Stimulated activated CD8-positive, alpha-beta memory T cell treated with anti-CD3 and anti-CD28 coated beads, Interleukin-4, amount 100 ng/mL, for 24 hours (primary cell): ENCODE measurements around the gene WARS2.

Experiments
- DNase-seq: peaks from one replicate; pipeline ENCODE4 v3.0.0-alpha.2; 2020; ENCODE audit warnings: low read depth

Gene WARS2

GRCh38 chr1:119015547-119015946, 124.9 kb downstream of the WARS2 start:
- no peak for DNase-seq

- DNase-seq = no peak
Observed at GRCh38 chr1:119012383-119012782, 128.1 kb downstream of the WARS2 start.

- no peak for DNase-seq
Observed at GRCh38 chr1:119011706-119012105, 128.7 kb downstream of the WARS2 start.

GRCh38 chr1:119011116-119011515, 129.3 kb downstream of the WARS2 start:
- no peak for DNase-seq

GRCh38 chr1:119010201-119010600, 130.3 kb downstream of the WARS2 start:
- no peak for DNase-seq

GRCh38 chr1:119009312-119009655, 131.2 kb downstream of the WARS2 start:
- no peak for DNase-seq

GRCh38 chr1:119008483-119009311, 131.8 kb downstream of the WARS2 start:
- DNase-seq = no peak

- DNase-seq = no peak
Observed at GRCh38 chr1:119007670-119008482, 132.6 kb downstream of the WARS2 start.

GRCh38 chr1:119007339-119007669, 133.1 kb downstream of the WARS2 start:
- no peak for DNase-seq

GRCh38 chr1:119006406-119007279, 133.8 kb downstream of the WARS2 start:
- no peak for DNase-seq

GRCh38 chr1:119005724-119006405, 134.6 kb downstream of the WARS2 start:
- no peak for DNase-seq

GRCh38 chr1:119004781-119005180, 135.7 kb downstream of the WARS2 start:
- DNase-seq = no peak

- DNase-seq = no peak
Observed at GRCh38 chr1:119004129-119004527, 136.3 kb downstream of the WARS2 start.

GRCh38 chr1:119003413-119004128, 136.9 kb downstream of the WARS2 start:
- DNase-seq = no peak

GRCh38 chr1:119002028-119002686, 138.3 kb downstream of the WARS2 start:
- no peak for DNase-seq

GRCh38 chr1:119001181-119002027, 139.0 kb downstream of the WARS2 start:
- no peak for DNase-seq

- DNase-seq = no peak
Observed at GRCh38 chr1:119000371-119001180, 139.9 kb downstream of the WARS2 start.

- no peak for DNase-seq
Observed at GRCh38 chr1:118999348-119000071, 140.9 kb downstream of the WARS2 start.
